Measurements from ENCODE around the gene PMEPA1. TPM values are rescaled to one million over a fixed set of nuclear protein-coding genes. Genes with fewer than 3 reads are reported as not detected.

The PMEPA1 gene
- total RNA-seq, 1 donor from 2014 or later: 49.4 TPM

DNA sequence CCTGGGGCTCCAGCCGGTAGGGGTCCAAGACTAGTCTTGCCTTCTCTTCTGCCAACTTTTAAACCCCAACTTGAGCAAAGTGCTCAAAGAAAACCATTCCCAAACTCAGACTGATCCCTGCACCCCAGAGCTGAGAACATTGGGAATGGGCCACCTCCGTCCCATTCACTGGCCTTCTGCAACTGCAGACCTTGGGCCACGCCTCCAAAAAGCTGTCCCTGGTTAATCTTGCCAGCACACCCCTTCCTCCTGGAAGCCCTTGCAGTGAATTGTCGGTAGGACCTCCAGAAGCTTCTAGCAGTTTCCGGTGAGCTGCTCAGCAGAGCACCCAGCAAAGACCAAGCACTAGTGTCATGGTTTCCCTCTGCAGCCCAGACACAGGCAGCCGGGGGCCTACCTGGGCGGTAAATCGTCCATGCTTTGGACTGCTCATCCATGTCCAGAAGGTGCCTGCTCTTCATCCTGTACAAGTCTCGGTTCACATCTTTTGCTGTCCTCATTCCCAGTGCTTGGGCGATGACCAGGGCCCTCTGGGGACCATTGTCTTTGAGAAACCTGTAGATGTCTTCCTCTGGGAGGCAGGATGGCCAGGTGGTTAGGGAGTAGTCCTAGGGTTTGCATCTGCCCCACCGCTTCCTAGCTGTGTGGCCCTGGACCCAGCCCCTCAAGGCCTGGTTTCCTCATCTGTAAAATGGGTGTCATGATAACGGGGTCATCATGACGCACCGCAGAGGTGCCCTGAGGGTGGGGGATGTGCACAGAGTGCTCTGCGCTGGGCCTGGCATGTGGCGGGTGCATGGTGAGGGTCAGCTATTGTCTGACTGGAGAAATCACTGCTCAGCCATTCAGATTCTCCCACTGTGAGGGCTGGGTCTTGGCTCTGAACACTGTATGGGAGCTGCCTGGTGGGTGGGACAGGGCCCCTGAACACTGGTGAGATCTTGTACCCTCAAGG is 95.0 kb downstream of the PMEPA1 start:
- no peaks in the 10 kb centered on the region for H3K36me3 Mint-ChIP-seq (ENCODE audit: low read depth, unreplicated experiment)
- no peak overlapping the region for H2AFZ ChIP-seq (ENCODE audit: low read depth, low read length)
- no peak overlapping the region for H3K27ac ChIP-seq (ENCODE audit: low read depth, low read length)
- H3K9me3 ChIP-seq (ENCODE audit: insufficient read depth, low read depth, low read length): no peaks in the 10 kb centered on the region
- TF ChIP-seq, protein P1, sequence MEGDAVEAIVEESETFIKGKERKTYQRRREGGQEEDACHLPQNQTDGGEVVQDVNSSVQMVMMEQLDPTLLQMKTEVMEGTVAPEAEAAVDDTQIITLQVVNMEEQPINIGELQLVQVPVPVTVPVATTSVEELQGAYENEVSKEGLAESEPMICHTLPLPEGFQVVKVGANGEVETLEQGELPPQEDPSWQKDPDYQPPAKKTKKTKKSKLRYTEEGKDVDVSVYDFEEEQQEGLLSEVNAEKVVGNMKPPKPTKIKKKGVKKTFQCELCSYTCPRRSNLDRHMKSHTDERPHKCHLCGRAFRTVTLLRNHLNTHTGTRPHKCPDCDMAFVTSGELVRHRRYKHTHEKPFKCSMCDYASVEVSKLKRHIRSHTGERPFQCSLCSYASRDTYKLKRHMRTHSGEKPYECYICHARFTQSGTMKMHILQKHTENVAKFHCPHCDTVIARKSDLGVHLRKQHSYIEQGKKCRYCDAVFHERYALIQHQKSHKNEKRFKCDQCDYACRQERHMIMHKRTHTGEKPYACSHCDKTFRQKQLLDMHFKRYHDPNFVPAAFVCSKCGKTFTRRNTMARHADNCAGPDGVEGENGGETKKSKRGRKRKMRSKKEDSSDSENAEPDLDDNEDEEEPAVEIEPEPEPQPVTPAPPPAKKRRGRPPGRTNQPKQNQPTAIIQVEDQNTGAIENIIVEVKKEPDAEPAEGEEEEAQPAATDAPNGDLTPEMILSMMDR (IDR thresholded peaks at IDR 0.05; ENCODE audit: insufficient read depth, low read depth, low read length): no peak
- no peak for TF ChIP-seq EZH2 (IDR thresholded peaks at IDR 0.05; ENCODE audit: insufficient read depth, low read length)
- DNase-seq (ENCODE audit: low read depth) (no peak), FAIRE-seq (no peak)
- no peaks in the 10 kb centered on the region for H3K36me3 ChIP-seq (ENCODE audit: insufficient read depth, low read length)
- H3K79me2 ChIP-seq (ENCODE audit: insufficient read depth, low read length): no peaks in the 10 kb centered on the region
- H3K4me1 Mint-ChIP-seq (ENCODE audit: low read depth, unreplicated experiment): peaks cover 2% of the 10 kb centered on the region
- peaks cover 4% of the 10 kb centered on the region for H3K9me3 Mint-ChIP-seq (ENCODE audit: unreplicated experiment)
- peaks cover 7% of the 10 kb centered on the region for H3K27me3 ChIP-seq (ENCODE audit: insufficient read depth, low read length)
- H3K27me3 Mint-ChIP-seq (ENCODE audit: low read depth, unreplicated experiment): peaks cover 48% of the 10 kb centered on the region
- no peaks in the 10 kb centered on the region for H3K4me1 ChIP-seq (ENCODE audit: insufficient read depth, low read length)
- H4K20me1 ChIP-seq (ENCODE audit: insufficient read depth, low read length): no peaks in the 10 kb centered on the region
- no peak overlapping the region for H3K4me3 ChIP-seq (ENCODE audit: insufficient read depth, low read depth, low read length)
- H3K4me2 ChIP-seq (ENCODE audit: low read length): no peak overlapping the region
- no peak overlapping the region for H3K27ac Mint-ChIP-seq (ENCODE audit: unreplicated experiment)
- no peak overlapping the region for H3K4me3 Mint-ChIP-seq (ENCODE audit: unreplicated experiment)
- no peak overlapping the region for H3K9ac ChIP-seq (ENCODE audit: low read length)

DNA sequence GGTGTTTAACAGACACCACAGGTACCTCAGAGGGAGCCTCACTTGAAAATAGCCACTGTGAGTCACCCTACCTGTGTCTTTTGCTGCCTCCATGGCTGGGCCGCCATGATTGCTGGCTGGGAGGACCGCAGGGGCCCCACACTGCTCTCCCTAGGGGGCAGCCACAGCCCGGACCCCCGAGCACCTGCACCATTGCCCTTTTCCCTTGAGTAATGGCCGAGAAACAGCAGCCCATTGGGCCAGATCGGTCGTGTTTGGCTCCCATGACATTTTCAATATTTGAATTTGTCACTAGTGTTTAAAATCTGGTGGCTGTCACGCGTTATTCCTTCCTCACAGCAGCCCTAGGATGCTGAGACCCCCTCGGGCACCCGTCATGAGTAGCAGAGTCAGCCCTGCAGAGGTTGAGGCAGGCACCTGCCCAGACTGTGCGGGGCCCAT is 96.3 kb downstream of the PMEPA1 start:
- Mint-ChIP-seq H3K27ac (ENCODE audit: unreplicated experiment) (no peak overlapping the region), H3K4me3 (ENCODE audit: unreplicated experiment) (no peak overlapping the region), H3K9me3 (ENCODE audit: unreplicated experiment) (peaks cover 4% of the 10 kb centered on the region), H3K27me3 (ENCODE audit: low read depth, unreplicated experiment) (peaks cover 49% of the 10 kb centered on the region), H3K36me3 (ENCODE audit: low read depth, unreplicated experiment) (no peaks in the 10 kb centered on the region), H3K4me1 (ENCODE audit: low read depth, unreplicated experiment) (peaks cover 2% of the 10 kb centered on the region)
- no peaks in the 10 kb centered on the region for H3K79me2 ChIP-seq (ENCODE audit: insufficient read depth, low read length)
- H3K4me2 ChIP-seq (ENCODE audit: low read length): no peak overlapping the region
- TF ChIP-seq EZH2 (IDR thresholded peaks at IDR 0.05; ENCODE audit: insufficient read depth, low read length): no peak
- TF ChIP-seq, protein P1 (IDR thresholded peaks at IDR 0.05; ENCODE audit: insufficient read depth, low read depth, low read length): no peak
- no peaks in the 10 kb centered on the region for H3K9me3 ChIP-seq (ENCODE audit: insufficient read depth, low read depth, low read length)
- no peak overlapping the region for H2AFZ ChIP-seq (ENCODE audit: low read depth, low read length)
- H3K27ac ChIP-seq (ENCODE audit: low read depth, low read length): no peak overlapping the region
- DNase-seq (ENCODE audit: low read depth) (no peak), FAIRE-seq (no peak)
- no peaks in the 10 kb centered on the region for H3K36me3 ChIP-seq (ENCODE audit: insufficient read depth, low read length)
- no peak overlapping the region for H3K4me3 ChIP-seq (ENCODE audit: insufficient read depth, low read depth, low read length)
- H3K9ac ChIP-seq (ENCODE audit: low read length): no peak overlapping the region
- no peaks in the 10 kb centered on the region for H4K20me1 ChIP-seq (ENCODE audit: insufficient read depth, low read length)
- no peaks in the 10 kb centered on the region for H3K4me1 ChIP-seq (ENCODE audit: insufficient read depth, low read length)
- H3K27me3 ChIP-seq (ENCODE audit: insufficient read depth, low read length): peaks cover 3% of the 10 kb centered on the region

DNA sequence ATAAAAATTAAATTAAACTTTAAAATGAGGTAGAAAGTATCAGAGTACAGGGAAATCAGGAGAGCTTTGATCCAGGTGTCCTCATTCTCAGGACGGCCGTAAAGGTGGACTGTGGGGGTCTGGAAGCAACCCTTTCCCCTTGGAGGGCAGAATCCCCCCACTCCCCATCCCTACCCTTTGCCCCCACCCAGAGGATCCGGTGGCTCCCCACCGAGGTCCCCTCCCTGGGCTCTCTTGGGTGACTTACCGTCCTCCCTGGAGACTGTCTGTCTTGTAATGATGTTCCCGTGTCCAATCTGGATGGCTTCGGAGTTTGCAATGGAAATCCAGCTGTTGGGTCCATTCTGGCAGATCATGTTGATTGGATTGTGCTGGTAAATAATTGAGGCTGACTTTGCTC is 96.9 kb downstream of the PMEPA1 start:
- Histone ChIP-seq H3K36me3 (ENCODE audit: insufficient read depth, low read length) (no peaks in the 10 kb centered on the region), H3K4me3 (ENCODE audit: insufficient read depth, low read depth, low read length) (no peak overlapping the region), H4K20me1 (ENCODE audit: insufficient read depth, low read length) (no peaks in the 10 kb centered on the region), H3K9ac (ENCODE audit: low read length) (no peak overlapping the region), H3K27me3 (ENCODE audit: insufficient read depth, low read length) (peaks cover 3% of the 10 kb centered on the region), H3K4me1 (ENCODE audit: insufficient read depth, low read length) (no peaks in the 10 kb centered on the region), H3K79me2 (ENCODE audit: insufficient read depth, low read length) (no peaks in the 10 kb centered on the region), H3K27ac (ENCODE audit: low read depth, low read length) (no peak overlapping the region), H3K4me2 (ENCODE audit: low read length) (no peak overlapping the region), H2AFZ (ENCODE audit: low read depth, low read length) (no peak overlapping the region), H3K9me3 (ENCODE audit: insufficient read depth, low read depth, low read length) (no peaks in the 10 kb centered on the region)
- H3K36me3 Mint-ChIP-seq (ENCODE audit: low read depth, unreplicated experiment): no peaks in the 10 kb centered on the region
- H3K9me3 Mint-ChIP-seq (ENCODE audit: unreplicated experiment): peaks cover 4% of the 10 kb centered on the region
- DNase-seq (ENCODE audit: low read depth) (no peak), FAIRE-seq (no peak)
- H3K4me1 Mint-ChIP-seq (ENCODE audit: low read depth, unreplicated experiment): no peaks in the 10 kb centered on the region
- no peak overlapping the region for H3K4me3 Mint-ChIP-seq (ENCODE audit: unreplicated experiment)
- H3K27me3 Mint-ChIP-seq (ENCODE audit: low read depth, unreplicated experiment): peaks cover 49% of the 10 kb centered on the region
- TF ChIP-seq, protein P1 (IDR thresholded peaks at IDR 0.05; ENCODE audit: insufficient read depth, low read depth, low read length): no peak
- no peak for TF ChIP-seq EZH2 (IDR thresholded peaks at IDR 0.05; ENCODE audit: insufficient read depth, low read length)
- no peak overlapping the region for H3K27ac Mint-ChIP-seq (ENCODE audit: unreplicated experiment)
